Retinal pigment epithelial cell (primary cell): ENCODE data around the gene SNRNP35.
"Not testable (repeated sequence)": the region's sequence is repeated elsewhere in the genome, so short reads cannot be mapped to it uniquely, and the experiment has no call there.

Experiments used
- DNase-seq: peaks from one replicate; pipeline ENCODE4 v3.0.0-alpha.2; 2010; ENCODE audit warnings: low read depth
- H3K4me3 ChIP-seq: 2 replicates; pipeline ENCODE4 v1.5.1; 2011; ENCODE audit warnings: mild to moderate bottlenecking, low read length, control low read depth, moderate library complexity
- CTCF ChIP-seq: conservative IDR thresholded peaks from 2 replicates; pipeline ENCODE4 v1.5.1; 2011; ENCODE audit warnings: low read depth, low read length, control low read depth, inconsistent platforms

Gene SNRNP35

GRCh38 chr12:123457980-123458779, at the start of gene SNRNP35:
Gene SNRNP35 (plus strand): TSS chr12:123458139. CDS start chr12:123465541, 7,402 bp downstream.
- no peak for TF ChIP-seq CTCF
- H3K4me3 ChIP-seq, result peak within 1 kb of the TSS; percentile 87
- peak; percentile 39 for DNase-seq

GRCh38 chr12:123408619-123409018, 49.3 kb upstream of the SNRNP35 start:
- not testable (repeated sequence) for DNase-seq, H3K4me3 ChIP-seq

- not testable (repeated sequence) for H3K4me3 ChIP-seq, DNase-seq
Measured at GRCh38 chr12:123409284-123410040, 48.5 kb upstream of the SNRNP35 start.

- DNase-seq, result no peak
- no peak overlapping the region for H3K4me3 ChIP-seq
- no peak for TF ChIP-seq CTCF
Measured at GRCh38 chr12:123410041-123410412, 47.9 kb upstream of the SNRNP35 start.

- no peak for DNase-seq
- no peak overlapping the region for H3K4me3 ChIP-seq
- TF ChIP-seq CTCF, result no peak
Measured at GRCh38 chr12:123421314-123421713, 36.6 kb upstream of the SNRNP35 start.

- no peak overlapping the region for H3K4me3 ChIP-seq
- TF ChIP-seq CTCF, result no peak
- DNase-seq, result no peak
Measured at GRCh38 chr12:123427036-123427769, 30.7 kb upstream of the SNRNP35 start.

- no peak overlapping the region for H3K4me3 ChIP-seq
- TF ChIP-seq CTCF, result no peak
- no peak for DNase-seq
Measured at GRCh38 chr12:123428591-123428990, 29.3 kb upstream of the SNRNP35 start.

- H3K4me3 ChIP-seq, DNase-seq: not testable (repeated sequence)
Measured at GRCh38 chr12:123429101-123429500, 28.8 kb upstream of the SNRNP35 start.

- not testable (repeated sequence) for H3K4me3 ChIP-seq, DNase-seq
Measured at GRCh38 chr12:123431951-123432817, 25.8 kb upstream of the SNRNP35 start.
